ENCODE data around the gene DCLRE1B. TPM values are rescaled to one million over a fixed set of nuclear protein-coding genes. Genes with fewer than 3 reads are reported as not detected.

The DCLRE1B gene
- total RNA-seq, 4 donors from 2014 or later, result 3.5 to 7.2 (median 4.3) TPM

DNA sequence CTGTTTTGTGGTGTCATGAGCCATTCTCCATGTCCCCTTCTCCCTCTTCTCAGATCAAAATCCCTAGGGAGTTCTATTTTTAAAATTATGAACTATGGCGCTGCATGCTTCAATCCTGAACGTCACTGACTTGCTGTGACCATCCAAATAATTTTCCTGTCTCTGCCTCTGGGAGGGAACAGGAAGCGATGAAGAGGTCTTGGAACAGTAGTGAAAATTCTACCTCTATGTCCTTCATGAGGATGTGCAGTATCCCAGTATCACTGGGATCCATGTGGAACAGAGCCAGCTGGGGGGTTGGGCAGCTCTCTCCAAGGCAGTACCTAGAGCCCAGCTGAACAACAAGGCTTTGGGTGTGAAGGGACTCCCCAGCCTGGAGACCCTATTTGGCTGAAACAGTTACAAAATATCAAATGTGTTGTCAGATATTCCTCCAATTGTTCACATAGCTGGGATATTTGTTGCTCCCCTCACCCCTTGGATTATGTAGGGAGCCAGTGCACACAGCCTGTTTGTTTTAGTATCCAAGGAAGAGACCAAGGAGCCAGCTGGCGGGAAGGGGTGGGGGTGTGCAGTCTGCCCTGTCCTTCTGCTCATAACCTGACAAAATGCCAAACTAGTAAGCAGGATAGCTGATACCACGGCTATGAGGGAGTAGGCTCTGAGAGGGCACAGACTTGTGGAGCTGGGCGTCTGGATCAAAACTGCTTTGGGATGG lies 7.6 kb downstream of the DCLRE1B start:
- Histone ChIP-seq H3K4me1 (peaks cover 0 to 11% (median 0%) of the 10 kb centered on the region in 4 donors), H3K4me3 (no peak overlapping the region), H3K36me3 (peaks cover 0 to 48% (median 9%) of the 10 kb centered on the region in 3 donors), H3K27me3 (no peaks in the 10 kb centered on the region), H3K27ac (peak overlapping the region; percentile 9 to 59 (median 40)), H3K9me3 (no peaks in the 10 kb centered on the region)
- WGBS, 2 donors, result 41 to 51% methylated on average over 6 of the region's 6 CpGs
- TF ChIP-seq, protein P1, sequence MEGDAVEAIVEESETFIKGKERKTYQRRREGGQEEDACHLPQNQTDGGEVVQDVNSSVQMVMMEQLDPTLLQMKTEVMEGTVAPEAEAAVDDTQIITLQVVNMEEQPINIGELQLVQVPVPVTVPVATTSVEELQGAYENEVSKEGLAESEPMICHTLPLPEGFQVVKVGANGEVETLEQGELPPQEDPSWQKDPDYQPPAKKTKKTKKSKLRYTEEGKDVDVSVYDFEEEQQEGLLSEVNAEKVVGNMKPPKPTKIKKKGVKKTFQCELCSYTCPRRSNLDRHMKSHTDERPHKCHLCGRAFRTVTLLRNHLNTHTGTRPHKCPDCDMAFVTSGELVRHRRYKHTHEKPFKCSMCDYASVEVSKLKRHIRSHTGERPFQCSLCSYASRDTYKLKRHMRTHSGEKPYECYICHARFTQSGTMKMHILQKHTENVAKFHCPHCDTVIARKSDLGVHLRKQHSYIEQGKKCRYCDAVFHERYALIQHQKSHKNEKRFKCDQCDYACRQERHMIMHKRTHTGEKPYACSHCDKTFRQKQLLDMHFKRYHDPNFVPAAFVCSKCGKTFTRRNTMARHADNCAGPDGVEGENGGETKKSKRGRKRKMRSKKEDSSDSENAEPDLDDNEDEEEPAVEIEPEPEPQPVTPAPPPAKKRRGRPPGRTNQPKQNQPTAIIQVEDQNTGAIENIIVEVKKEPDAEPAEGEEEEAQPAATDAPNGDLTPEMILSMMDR (IDR thresholded peaks at IDR 0.05), result no peak
- TF ChIP-seq EP300 (IDR thresholded peaks at IDR 0.05) (no peak), POLR2A (IDR thresholded peaks at IDR 0.05) (no peak)
- DNase-seq (ENCODE audit: low spot score in 2 of 2), result no peak

DNA sequence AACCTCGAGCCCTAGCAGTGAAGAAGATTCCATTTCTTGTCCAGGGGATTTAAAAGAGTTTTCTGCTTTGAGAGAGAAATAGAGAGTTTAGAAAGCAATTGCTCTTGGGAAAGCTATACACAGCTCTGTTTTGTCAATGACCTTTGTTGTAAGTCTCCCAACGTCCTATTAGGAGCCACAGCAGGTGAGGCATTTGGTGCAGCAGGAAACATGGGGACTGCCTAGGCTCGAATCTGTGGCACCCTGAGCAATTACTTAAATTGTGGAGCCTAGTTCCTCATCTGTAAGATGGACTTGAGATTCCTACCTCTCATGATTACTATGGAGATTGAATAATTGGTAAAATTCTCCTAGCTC lies 8.2 kb downstream of the DCLRE1B start:
- no peak overlapping the region for H3K4me3 ChIP-seq
- peak overlapping the region; percentile 9 to 59 (median 40) for H3K27ac ChIP-seq
- no peak for DNase-seq (ENCODE audit: low spot score in 2 of 2)
- 56 to 58% methylated on average over 3 of the region's 3 CpGs for WGBS, 2 donors
- H3K4me1 ChIP-seq, result peaks cover 0 to 11% (median 0%) of the 10 kb centered on the region in 4 donors
- no peaks in the 10 kb centered on the region for H3K9me3 ChIP-seq
- H3K27me3 ChIP-seq, result no peaks in the 10 kb centered on the region
- TF ChIP-seq, protein P1 (IDR thresholded peaks at IDR 0.05), result no peak
- TF ChIP-seq POLR2A (IDR thresholded peaks at IDR 0.05) (no peak), EP300 (IDR thresholded peaks at IDR 0.05) (no peak)
- H3K36me3 ChIP-seq, result peaks cover 0 to 43% (median 9%) of the 10 kb centered on the region in 3 donors

DNA sequence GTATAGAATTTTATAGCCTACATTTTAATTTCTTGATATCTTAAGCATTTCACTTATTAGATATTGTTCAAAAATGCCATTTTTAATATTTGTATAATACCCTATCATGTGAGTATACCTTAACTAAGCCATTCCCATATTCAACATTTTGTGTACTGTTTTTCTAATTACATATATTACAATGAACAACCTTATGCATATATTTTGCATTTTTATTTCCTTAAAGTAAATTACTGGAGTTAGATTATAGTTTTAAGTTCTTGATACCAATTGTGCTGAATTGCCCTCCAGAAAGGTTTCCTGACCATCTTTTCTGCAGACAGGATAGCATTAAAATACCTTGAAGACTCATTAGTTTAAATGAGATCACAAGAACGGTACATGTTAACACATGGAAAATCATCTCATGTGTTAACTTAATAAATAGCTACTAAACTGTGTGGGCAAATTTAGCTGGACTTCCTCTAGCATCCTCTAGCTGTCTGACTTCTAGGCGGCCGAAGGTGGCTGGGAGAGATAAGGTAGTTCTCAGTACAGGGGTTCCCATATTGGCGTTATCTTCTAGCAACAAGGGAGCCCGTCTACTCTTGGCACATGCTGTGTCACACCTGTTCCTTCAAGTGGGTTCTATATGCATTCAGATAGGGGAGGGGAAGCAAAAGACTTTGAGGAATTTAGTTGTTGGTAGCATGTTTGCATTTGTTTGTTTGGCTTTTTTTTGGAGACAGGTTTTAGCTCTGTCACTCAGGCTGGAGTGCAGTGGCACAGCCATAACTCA lies 8.9 kb downstream of the DCLRE1B start:
- Histone ChIP-seq H3K4me1 (peaks cover 0 to 11% (median 0%) of the 10 kb centered on the region in 4 donors), H3K9me3 (no peaks in the 10 kb centered on the region), H3K36me3 (peaks cover 0 to 35% (median 9%) of the 10 kb centered on the region in 3 donors), H3K27me3 (no peaks in the 10 kb centered on the region), H3K27ac (no peak overlapping the region), H3K4me3 (no peak overlapping the region)
- TF ChIP-seq EP300 (IDR thresholded peaks at IDR 0.05), result no peak
- TF ChIP-seq, protein P1 (IDR thresholded peaks at IDR 0.05), result no peak
- no peak for DNase-seq (ENCODE audit: low spot score in 2 of 2)
- 87 to 90% methylated on average over 5 of the region's 5 CpGs for WGBS, 2 donors

DNA sequence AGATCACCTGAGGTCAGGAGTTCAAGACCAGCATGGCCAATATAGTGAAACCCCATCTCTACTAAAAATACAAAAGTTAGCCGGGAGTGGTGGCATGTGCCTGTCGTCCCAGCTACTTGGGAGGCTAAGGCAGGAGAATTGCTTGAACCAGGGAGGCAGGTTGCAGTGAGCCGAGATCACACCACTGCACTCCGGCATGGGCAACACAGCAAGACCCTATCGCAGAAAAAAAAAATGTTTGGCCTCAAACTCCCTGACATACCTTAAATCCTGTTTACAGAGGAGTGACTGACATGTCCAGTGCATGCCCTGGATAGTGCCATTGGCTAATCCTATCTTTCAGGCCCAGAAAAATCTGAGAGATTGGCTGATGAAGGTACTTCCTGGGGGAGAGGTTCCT lies 11.8 kb downstream of the DCLRE1B start:
- 92 to 99% methylated on average over 5 of the region's 5 CpGs for WGBS, 2 donors
- TF ChIP-seq, protein P1 (IDR thresholded peaks at IDR 0.05), result no peak
- TF ChIP-seq EP300 (IDR thresholded peaks at IDR 0.05) (no peak), POLR2A (IDR thresholded peaks at IDR 0.05) (no peak)

More for the DNA sequence above, 11.8 kb downstream of the DCLRE1B start:
- Histone ChIP-seq H3K4me3 (no peak overlapping the region), H3K36me3 (peaks cover 0 to 9% (median 0%) of the 10 kb centered on the region in 3 donors), H3K27me3 (no peaks in the 10 kb centered on the region), H3K9me3 (no peaks in the 10 kb centered on the region), H3K27ac (no peak overlapping the region), H3K4me1 (peaks cover 0 to 11% (median 0%) of the 10 kb centered on the region in 4 donors)
- DNase-seq (ENCODE audit: low spot score in 2 of 2), result no peak

Data from tibial nerve (tissue), 4 donors.